Effector CD8-positive, alpha-beta T cell (primary cell): ENCODE results near the gene PDZD2.

Source experiments
- DNase-seq: peaks from one replicate; lab custom pipeline; 2025; lab: John Stamatoyannopoulos, UW

PDZD2 gene

GRCh38 chr5:32042551-32042961, 403.6 kb downstream of the PDZD2 start:
- no peak for DNase-seq

- no peak for DNase-seq
These were observed 404.2 kb downstream of the PDZD2 start for GRCh38 chr5:32043105-32043504.

GRCh38 chr5:32044434-32044833, 405.5 kb downstream of the PDZD2 start:
- no peak for DNase-seq

GRCh38 chr5:32044939-32045338, 406.0 kb downstream of the PDZD2 start:
- no peak for DNase-seq

GRCh38 chr5:32047056-32047455, 408.1 kb downstream of the PDZD2 start:
- DNase-seq: no peak

GRCh38 chr5:32051796-32052195, 412.9 kb downstream of the PDZD2 start:
- DNase-seq: no peak

GRCh38 chr5:32055891-32056866, 417.2 kb downstream of the PDZD2 start:
- no peak for DNase-seq

GRCh38 chr5:32057187-32058096, 418.5 kb downstream of the PDZD2 start:
- no peak for DNase-seq

GRCh38 chr5:32058101-32058500, 419.2 kb downstream of the PDZD2 start:
- DNase-seq: no peak

- DNase-seq: no peak
These were observed 420.1 kb downstream of the PDZD2 start for GRCh38 chr5:32058997-32059396.

- no peak for DNase-seq
These were observed 421.0 kb downstream of the PDZD2 start for GRCh38 chr5:32059761-32060530.

GRCh38 chr5:32061236-32061635, 422.3 kb downstream of the PDZD2 start:
- DNase-seq: no peak

- no peak for DNase-seq
These were observed 427.5 kb downstream of the PDZD2 start for GRCh38 chr5:32066448-32066847.

GRCh38 chr5:32067774-32068470, 429.0 kb downstream of the PDZD2 start:
- DNase-seq: no peak

- no peak for DNase-seq
These were observed 429.6 kb downstream of the PDZD2 start for GRCh38 chr5:32068561-32068960.

GRCh38 chr5:32069396-32069795, 430.5 kb downstream of the PDZD2 start:
- DNase-seq: no peak

GRCh38 chr5:32071351-32071944, 432.5 kb downstream of the PDZD2 start:
- DNase-seq: no peak

- no peak for DNase-seq
These were observed 433.1 kb downstream of the PDZD2 start for GRCh38 chr5:32072054-32072453.

- no peak for DNase-seq
These were observed 435.5 kb downstream of the PDZD2 start for GRCh38 chr5:32074401-32074800.
